Mesothelial cell of epicardium (in vitro differentiated cells): ENCODE measurements around the gene FXR1. TPM values are rescaled to one million over a fixed set of nuclear protein-coding genes. Genes with fewer than 3 reads are reported as not detected.
A peak's percentile ranks its signal among the peaks of the same experiment; 100 is the strongest.

Source experiments
- DNase-seq, 2 experiments: peaks; one replicate each; pipeline ENCODE4 v3.0.0; 2021; ENCODE audit warnings: low spot score in 2 of 2; ENCODE audit not compliant: unreplicated experiment in 2 of 2
- H3K27ac Mint-ChIP-seq: 2 replicates; pipeline ENCODE4 v1.8.0; 2021; ENCODE audit warnings: mixed read lengths
- H3K27me3 Mint-ChIP-seq: 2 replicates; pipeline ENCODE4 v1.8.0; 2021; ENCODE audit warnings: low read depth, mixed read lengths
- H3K36me3 Mint-ChIP-seq: 2 replicates; pipeline ENCODE4 v1.8.0; 2021; ENCODE audit warnings: mixed read lengths
- H3K4me1 Mint-ChIP-seq: 2 replicates; pipeline ENCODE4 v1.8.0; 2021; ENCODE audit warnings: mixed read lengths
- H3K4me3 Mint-ChIP-seq: 2 replicates; pipeline ENCODE4 v1.8.0; 2021; ENCODE audit warnings: mild to moderate bottlenecking, moderate library complexity, mixed read lengths
- H3K9me3 Mint-ChIP-seq: 2 replicates; pipeline ENCODE4 v1.8.0; 2021; ENCODE audit warnings: mixed read lengths
- total RNA-seq: library from RNA; stranded (reverse); gene quantifications from 3 replicates; pipeline ENCODE4 v1.2.1, GENCODE V29; 2021
- TF ChIP-seq, protein P1 (sequence below): fragments of 200-600 bp; sonication (generic); IDR thresholded peaks from one replicate; pipeline ENCODE4 v1.5.0; 2021; ENCODE audit warnings: antibody characterized with exemption; ENCODE audit not compliant: unreplicated experiment

FXR1 gene
- total RNA-seq, 1 donor from 2014 or later, result 211 TPM

- Mint-ChIP-seq H3K27me3 (no peaks in the 10 kb centered on the region), H3K4me3 (no peak overlapping the region), H3K4me1 (peaks cover 30% of the 10 kb centered on the region), H3K9me3 (peaks cover 3% of the 10 kb centered on the region), H3K36me3 (no peaks in the 10 kb centered on the region), H3K27ac (no peak overlapping the region)
- DNase-seq, result no peak
- TF ChIP-seq, protein P1, sequence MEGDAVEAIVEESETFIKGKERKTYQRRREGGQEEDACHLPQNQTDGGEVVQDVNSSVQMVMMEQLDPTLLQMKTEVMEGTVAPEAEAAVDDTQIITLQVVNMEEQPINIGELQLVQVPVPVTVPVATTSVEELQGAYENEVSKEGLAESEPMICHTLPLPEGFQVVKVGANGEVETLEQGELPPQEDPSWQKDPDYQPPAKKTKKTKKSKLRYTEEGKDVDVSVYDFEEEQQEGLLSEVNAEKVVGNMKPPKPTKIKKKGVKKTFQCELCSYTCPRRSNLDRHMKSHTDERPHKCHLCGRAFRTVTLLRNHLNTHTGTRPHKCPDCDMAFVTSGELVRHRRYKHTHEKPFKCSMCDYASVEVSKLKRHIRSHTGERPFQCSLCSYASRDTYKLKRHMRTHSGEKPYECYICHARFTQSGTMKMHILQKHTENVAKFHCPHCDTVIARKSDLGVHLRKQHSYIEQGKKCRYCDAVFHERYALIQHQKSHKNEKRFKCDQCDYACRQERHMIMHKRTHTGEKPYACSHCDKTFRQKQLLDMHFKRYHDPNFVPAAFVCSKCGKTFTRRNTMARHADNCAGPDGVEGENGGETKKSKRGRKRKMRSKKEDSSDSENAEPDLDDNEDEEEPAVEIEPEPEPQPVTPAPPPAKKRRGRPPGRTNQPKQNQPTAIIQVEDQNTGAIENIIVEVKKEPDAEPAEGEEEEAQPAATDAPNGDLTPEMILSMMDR, result no peak
Measured at GRCh38 chr3:180910823-180911222, 1.6 kb upstream of the FXR1 start.

DNA sequence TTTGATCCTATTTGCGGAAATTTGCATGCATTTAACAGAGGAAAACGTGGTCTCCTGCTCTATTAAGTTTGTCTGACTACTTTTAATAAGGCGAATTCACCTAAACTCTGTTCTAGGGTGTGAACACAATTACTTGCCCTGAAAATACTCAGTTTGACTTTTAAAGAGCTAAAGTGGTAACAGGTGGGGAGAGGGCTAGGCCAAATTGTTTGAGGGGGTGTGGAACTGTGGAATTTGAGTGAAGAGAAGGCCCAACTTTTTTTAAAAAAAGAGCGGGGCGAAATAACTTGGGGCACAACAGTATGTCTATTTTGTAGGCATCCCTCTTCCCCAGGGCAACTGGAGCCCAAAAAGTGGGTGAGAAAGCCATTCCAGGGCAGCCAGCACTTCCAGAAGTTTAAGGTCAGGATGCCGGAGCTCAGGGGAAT is 580 bp upstream of the FXR1 start:
- H3K9me3 Mint-ChIP-seq, result no peaks in the 10 kb centered on the region
- peak overlapping the region; percentile 93 for H3K4me3 Mint-ChIP-seq
- H3K4me1 Mint-ChIP-seq, result peaks cover 30% of the 10 kb centered on the region
- peak overlapping the region; percentile 99 for H3K27ac Mint-ChIP-seq
- H3K27me3 Mint-ChIP-seq, result no peaks in the 10 kb centered on the region
- TF ChIP-seq, protein P1, result no peak
- no peak for DNase-seq
- no peaks in the 10 kb centered on the region for H3K36me3 Mint-ChIP-seq

DNA sequence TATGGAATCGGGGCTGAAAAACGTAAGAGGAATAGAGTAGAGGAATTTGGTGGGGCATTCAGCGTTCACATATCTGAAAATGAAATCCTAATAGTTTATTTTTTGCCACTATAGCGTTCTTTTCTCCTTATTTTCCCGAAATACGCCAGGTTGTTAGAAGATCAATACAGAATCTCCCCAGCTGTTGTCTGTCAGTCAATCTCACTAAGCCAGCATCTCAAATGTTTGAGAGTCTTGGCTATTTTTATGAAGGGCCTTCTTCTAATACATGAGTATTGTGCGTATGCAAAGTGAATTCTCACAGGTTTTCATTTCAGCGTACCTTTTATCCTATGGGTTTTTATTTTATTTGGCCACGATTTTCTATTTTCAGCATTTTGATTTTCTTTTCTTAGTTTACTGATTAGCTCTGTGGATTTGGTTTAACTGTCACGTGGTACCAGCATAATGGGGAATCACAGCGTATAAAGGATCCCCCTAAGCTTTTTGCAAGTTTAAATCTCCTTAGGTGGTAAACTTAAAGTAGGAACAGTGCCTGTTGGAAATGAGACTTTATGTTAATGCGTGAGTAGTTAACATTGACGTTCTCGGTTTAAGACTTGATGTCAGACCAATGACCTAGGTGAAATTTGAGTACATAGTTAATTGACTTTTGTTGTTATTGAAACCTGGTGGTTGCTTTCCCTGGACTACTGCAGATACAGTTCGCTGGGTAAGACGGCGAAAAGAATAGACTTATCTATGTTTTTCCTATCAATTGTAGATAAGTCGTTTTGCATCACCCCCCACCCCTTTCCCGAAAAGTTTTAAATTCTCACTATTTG is 1.3 kb downstream of the FXR1 start:
- H3K27me3 Mint-ChIP-seq, result no peaks in the 10 kb centered on the region
- peak overlapping the region; percentile 93 for H3K4me3 Mint-ChIP-seq
- peak overlapping the region; percentile 99 for H3K27ac Mint-ChIP-seq
- no peaks in the 10 kb centered on the region for H3K36me3 Mint-ChIP-seq
- H3K9me3 Mint-ChIP-seq, result no peaks in the 10 kb centered on the region
- peaks cover 36% of the 10 kb centered on the region for H3K4me1 Mint-ChIP-seq
- TF ChIP-seq, protein P1, result no peak
- DNase-seq, result no peak

GRCh38 chr3:180918542-180918941 is 6.1 kb downstream of the FXR1 start:
- Mint-ChIP-seq H3K4me1 (peaks cover 40% of the 10 kb centered on the region), H3K27me3 (no peaks in the 10 kb centered on the region), H3K4me3 (no peak overlapping the region), H3K36me3 (no peaks in the 10 kb centered on the region), H3K9me3 (no peaks in the 10 kb centered on the region), H3K27ac (no peak overlapping the region)
- DNase-seq, result no peak
- TF ChIP-seq, protein P1, result no peak

GRCh38 chr3:180922242-180922641 is 9.8 kb downstream of the FXR1 start:
- peaks cover 4% of the 10 kb centered on the region for H3K36me3 Mint-ChIP-seq
- DNase-seq, result no peak
- peak overlapping the region; percentile 68 for H3K27ac Mint-ChIP-seq
- no peak overlapping the region for H3K4me3 Mint-ChIP-seq
- H3K9me3 Mint-ChIP-seq, result no peaks in the 10 kb centered on the region
- H3K27me3 Mint-ChIP-seq, result no peaks in the 10 kb centered on the region
- TF ChIP-seq, protein P1, result no peak
- H3K4me1 Mint-ChIP-seq, result peaks cover 31% of the 10 kb centered on the region
